ENCODE data around the gene NFASC.
A peak's percentile ranks its signal among the peaks of the same experiment; 100 is the strongest.

NFASC gene

DNA sequence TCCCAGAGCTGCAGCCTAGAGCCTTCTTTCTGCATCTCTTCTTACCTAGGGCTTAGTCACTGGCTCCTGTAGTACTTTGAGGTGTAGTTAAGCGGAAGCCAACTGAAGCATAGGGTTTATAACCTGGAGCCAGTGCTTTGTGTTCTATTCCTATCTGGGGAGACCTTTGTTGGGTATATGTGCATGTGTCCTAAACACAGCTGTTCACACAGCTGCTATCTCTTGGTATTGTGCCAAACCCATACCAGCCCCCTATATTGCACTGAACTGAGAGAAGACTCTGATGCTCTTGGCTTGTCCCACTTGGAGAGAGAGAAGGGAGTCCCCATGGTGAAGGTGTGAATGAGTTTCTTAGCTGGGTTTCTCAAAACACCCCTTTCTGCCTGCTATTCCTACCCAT, 17.2 kb upstream of the NFASC start:
- TF ChIP-seq, protein P1, sequence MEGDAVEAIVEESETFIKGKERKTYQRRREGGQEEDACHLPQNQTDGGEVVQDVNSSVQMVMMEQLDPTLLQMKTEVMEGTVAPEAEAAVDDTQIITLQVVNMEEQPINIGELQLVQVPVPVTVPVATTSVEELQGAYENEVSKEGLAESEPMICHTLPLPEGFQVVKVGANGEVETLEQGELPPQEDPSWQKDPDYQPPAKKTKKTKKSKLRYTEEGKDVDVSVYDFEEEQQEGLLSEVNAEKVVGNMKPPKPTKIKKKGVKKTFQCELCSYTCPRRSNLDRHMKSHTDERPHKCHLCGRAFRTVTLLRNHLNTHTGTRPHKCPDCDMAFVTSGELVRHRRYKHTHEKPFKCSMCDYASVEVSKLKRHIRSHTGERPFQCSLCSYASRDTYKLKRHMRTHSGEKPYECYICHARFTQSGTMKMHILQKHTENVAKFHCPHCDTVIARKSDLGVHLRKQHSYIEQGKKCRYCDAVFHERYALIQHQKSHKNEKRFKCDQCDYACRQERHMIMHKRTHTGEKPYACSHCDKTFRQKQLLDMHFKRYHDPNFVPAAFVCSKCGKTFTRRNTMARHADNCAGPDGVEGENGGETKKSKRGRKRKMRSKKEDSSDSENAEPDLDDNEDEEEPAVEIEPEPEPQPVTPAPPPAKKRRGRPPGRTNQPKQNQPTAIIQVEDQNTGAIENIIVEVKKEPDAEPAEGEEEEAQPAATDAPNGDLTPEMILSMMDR (IDR thresholded peaks at IDR 0.05): no peak
- Histone ChIP-seq H3K4me3 (no peak overlapping the region), H3K27ac (no peak overlapping the region)
- DNase-seq (ENCODE audit: low spot score): no peak

DNA sequence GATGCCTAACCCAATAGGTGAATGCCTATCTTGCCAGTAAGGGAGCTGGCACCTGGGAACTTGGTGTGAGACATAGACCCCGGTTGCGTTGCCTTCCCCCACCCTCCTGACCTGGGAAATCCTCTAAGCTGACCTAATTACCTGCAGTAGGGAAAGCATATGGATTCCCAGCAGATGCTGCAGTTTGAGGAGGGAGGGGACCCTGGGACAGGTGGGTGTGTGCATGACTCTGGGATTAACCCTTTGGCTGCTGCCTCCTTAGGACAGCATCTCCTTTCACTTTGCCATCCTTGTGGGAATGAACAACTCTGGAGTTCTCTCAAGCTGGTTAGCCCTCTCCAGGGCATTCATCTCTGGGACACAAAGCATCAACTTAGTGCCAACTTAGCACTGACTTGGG, 16.4 kb upstream of the NFASC start:
- TF ChIP-seq, protein P1 (IDR thresholded peaks at IDR 0.05): no peak
- DNase-seq (ENCODE audit: low spot score): no peak
- no peak overlapping the region for H3K27ac ChIP-seq
- H3K4me3 ChIP-seq: no peak overlapping the region

DNA sequence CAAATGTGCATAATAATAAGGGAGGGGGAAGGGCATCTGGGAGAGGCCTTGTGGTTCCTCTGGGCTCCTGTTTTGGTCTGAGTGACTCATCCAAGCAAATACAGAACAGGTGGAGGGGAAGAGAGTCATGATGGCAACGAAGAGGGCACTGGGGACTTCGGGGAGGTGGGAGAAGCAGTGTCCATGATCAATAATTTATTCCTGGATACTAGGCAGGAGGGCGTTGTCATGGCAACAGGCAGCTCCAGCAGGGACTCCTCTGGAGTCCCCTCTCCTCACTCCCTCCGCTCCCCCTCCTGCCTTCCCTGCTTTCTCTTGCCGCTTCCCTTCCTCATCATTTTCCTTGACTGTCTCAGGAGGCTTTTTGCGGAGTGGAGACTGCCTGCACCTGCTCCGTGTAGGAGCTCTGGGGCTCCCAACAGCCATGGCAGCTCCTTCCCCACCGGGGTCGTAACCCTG, 12.3 kb upstream of the NFASC start:
- H3K27ac ChIP-seq: no peak overlapping the region
- DNase-seq (ENCODE audit: low spot score): no peak
- TF ChIP-seq, protein P1 (IDR thresholded peaks at IDR 0.05): no peak

DNA sequence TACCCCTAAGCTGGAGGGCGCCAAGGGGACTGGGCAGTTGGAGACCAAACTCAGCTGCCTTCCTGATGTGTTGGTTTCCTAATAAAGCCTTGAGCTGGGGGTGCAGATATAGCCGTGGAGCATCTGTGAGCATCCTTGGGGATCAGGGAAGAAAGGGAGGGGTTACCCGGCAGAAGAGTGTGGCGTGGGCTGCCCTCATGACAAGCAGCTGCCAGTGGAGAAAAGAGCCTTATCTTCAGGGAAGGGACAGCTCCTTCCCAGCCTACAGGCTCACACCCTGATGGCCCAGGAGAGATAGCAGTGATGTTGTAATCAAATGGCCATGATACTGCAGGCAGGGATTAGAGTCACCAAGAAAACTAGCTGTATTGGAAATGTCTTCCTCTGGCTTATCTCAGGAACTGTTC, 10.8 kb upstream of the NFASC start:
- TF ChIP-seq, protein P1 (IDR thresholded peaks at IDR 0.05): no peak
- no peak overlapping the region for H3K4me3 ChIP-seq
- H3K27ac ChIP-seq: no peak overlapping the region
- no peak for DNase-seq (ENCODE audit: low spot score)

More for the DNA sequence above, 12.3 kb upstream of the NFASC start:
- H3K4me3 ChIP-seq: no peak overlapping the region

DNA sequence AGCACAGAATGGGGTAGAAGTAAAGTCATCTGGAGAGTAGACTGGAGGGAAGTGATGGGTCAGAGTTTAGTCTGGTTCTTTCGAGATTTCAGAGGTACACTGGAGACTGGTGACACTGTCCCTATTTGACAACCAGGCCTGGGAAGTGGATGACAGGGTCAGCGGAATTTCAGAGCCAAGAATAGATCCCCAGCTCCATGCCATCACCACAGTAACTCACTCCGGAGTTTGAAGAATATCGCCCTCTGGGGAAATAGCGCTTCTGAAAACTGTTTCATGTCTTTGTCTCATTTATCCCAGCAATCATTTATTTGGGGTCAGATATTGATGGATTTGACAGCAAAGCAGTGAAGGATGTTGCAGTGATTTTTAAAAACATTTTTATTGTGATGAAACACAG, 7.6 kb upstream of the NFASC start:
- Histone ChIP-seq H3K4me3 (no peak overlapping the region), H3K27ac (no peak overlapping the region)
- peak; percentile 38 for DNase-seq (ENCODE audit: low spot score)
- TF ChIP-seq, protein P1 (IDR thresholded peaks at IDR 0.05): no peak

DNA sequence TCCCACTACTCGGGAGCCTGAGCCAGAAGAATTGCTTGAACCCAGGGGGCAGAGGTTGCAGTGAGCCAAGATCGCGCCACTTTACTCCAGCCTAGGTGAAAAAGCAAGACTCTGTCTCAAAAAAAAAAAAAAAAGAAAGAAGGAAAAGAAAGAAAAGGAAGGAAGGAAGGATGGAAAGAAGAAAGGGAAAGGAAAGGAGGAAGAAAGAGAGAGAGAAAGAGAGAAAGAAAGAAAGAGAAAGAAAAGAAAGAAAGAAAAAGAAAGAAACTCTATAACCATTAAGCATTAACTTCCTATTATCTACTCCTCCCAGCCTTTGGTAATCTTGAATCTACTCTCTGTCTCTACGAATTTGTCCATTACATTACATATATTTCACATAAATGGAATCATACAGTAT, 6.9 kb upstream of the NFASC start:
- DNase-seq (ENCODE audit: low spot score): no peak
- TF ChIP-seq, protein P1 (IDR thresholded peaks at IDR 0.05): no peak
- no peak overlapping the region for H3K27ac ChIP-seq
- no peak overlapping the region for H3K4me3 ChIP-seq

DNA sequence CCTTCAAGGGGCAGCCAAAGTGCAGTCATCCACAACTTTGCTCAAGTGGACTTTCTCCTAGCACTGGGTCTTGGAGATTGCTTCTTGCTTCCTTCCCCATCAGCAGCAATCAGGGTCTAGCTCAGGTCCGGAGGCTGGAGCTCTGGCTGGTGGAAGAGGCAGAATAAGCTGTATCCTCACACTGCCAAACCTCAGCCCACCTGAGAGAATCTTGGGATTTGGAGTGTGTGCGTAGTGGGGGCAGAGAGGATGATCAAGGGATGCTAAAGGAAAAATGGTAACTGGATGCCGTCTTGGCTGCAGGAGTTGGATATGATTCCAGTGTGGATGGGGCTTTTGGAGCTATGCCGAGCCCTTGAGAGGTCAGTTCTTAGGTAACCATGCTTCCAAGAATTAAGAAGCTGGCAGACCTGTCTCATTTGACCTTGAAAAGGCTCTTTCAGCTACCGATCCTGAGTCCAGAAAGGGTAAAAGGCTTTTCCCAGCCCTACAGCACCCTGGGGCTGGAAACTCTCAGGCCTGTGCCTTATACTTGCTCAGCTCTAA, 4.5 kb upstream of the NFASC start:
- TF ChIP-seq, protein P1 (IDR thresholded peaks at IDR 0.05): no peak
- no peak overlapping the region for H3K4me3 ChIP-seq
- no peak overlapping the region for H3K27ac ChIP-seq
- DNase-seq (ENCODE audit: low spot score): peak; percentile 36

Data from coronary artery (tissue), 2 donors.